GM12873 (cell line): Measurements from ENCODE around the gene ABRAXAS1.

Source experiments
- TF ChIP-seq, protein P1 (sequence below): IDR thresholded peaks from 2 replicates; pipeline ENCODE4 v1.5.1; 2012; ENCODE audit warnings: low read depth, mild to moderate bottlenecking, moderate library complexity, low read length, control low read depth; ENCODE audit not compliant: insufficient read depth; ENCODE audit errors: missing control alignments

The ABRAXAS1 gene

DNA sequence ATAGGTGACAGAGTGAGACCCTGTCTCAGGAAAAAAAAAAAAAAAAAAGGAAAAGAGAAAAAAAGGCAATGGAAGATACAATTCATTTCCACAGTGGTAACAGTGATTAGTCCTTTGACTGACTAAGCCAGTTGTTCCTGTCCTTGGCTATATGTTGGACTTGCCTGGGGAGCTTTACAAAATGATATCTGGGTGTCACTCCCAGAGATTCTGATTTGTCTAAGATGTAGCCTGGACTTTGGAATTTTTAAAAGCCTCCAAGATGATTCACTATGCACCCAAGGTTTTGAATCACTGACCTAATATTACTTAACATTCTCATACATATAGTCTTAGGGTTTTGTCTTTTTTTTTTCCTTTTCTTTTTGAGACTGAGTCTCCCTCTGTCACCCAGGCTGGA is 46.2 kb downstream of the ABRAXAS1 start:
- TF ChIP-seq, protein P1, sequence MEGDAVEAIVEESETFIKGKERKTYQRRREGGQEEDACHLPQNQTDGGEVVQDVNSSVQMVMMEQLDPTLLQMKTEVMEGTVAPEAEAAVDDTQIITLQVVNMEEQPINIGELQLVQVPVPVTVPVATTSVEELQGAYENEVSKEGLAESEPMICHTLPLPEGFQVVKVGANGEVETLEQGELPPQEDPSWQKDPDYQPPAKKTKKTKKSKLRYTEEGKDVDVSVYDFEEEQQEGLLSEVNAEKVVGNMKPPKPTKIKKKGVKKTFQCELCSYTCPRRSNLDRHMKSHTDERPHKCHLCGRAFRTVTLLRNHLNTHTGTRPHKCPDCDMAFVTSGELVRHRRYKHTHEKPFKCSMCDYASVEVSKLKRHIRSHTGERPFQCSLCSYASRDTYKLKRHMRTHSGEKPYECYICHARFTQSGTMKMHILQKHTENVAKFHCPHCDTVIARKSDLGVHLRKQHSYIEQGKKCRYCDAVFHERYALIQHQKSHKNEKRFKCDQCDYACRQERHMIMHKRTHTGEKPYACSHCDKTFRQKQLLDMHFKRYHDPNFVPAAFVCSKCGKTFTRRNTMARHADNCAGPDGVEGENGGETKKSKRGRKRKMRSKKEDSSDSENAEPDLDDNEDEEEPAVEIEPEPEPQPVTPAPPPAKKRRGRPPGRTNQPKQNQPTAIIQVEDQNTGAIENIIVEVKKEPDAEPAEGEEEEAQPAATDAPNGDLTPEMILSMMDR, result no peak

DNA sequence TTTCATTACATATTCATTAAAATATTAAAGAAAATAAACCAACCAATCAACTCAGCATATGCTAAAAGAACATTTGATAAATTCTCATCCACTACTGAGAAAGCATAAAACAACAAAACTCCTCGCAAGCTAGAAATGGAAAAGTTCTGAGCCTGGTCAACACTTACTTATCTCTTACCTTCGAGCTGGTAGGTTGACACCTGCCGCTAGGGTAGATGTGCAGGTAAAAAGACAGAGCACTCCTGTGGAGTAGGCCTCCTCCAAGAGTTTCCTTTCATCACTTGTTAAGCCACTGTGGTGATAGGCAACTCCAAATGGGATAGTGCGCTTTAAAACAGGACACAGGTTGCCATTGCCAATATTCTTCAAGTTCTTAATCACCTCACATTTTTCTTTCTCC is 48.2 kb downstream of the ABRAXAS1 start:
- TF ChIP-seq, protein P1, result no peak

DNA sequence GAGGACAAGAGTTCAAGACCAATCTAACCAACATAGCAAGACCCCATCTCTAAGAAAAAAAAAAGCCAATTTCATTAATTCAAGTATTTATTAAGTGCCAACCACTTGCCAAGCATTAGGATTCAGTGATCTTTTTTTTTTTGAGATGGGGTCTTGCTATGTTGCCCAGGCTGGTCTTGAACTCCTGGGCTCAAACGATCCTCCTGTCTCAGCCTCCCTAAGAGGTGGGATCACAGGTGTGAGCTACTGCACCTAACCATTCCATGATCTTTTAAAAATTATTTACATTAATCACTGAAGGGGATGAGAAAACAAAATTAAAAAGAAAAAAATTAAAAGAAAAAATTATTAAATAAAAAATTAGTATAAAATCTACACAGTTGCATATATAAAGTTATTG is 53.7 kb downstream of the ABRAXAS1 start:
- TF ChIP-seq, protein P1, result no peak

DNA sequence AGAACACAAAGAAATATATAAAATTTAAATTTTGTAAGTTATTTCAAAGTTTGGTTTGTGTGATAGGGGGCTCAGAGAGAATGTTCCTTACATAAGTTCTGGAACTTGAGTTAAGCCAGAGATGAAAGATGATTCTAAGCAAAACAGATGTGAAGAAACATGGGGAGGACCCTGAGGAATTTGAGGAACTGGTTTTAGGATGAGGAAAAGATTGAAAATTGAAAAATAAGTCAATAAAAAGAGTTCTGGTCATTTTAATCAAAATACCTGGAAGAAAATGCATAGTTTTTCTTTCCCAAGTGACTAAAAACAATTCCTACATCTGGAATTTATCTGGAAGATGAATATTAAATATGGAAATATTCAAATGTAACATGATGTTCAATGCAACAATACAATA is 66.7 kb downstream of the ABRAXAS1 start:
- TF ChIP-seq, protein P1, result no peak

DNA sequence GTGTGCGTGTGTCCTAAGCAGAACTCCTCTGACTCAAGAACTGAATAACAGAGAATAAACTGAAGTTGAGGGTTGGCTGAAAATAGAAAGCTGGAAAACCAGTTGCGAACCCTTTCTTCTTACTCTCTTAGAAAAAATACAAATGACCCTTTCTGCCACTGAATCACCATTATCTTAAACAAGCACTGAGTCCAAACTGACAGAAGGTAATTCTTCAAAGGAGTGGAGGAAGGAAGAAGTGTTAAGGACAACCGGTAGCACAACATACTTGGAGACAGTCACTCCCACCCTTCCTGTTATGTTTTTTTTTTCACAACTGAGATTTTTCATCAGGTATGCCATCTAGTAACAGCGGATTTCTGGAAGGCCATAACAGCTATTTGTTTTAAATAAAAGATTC is 67.3 kb downstream of the ABRAXAS1 start:
- TF ChIP-seq, protein P1, result no peak

DNA sequence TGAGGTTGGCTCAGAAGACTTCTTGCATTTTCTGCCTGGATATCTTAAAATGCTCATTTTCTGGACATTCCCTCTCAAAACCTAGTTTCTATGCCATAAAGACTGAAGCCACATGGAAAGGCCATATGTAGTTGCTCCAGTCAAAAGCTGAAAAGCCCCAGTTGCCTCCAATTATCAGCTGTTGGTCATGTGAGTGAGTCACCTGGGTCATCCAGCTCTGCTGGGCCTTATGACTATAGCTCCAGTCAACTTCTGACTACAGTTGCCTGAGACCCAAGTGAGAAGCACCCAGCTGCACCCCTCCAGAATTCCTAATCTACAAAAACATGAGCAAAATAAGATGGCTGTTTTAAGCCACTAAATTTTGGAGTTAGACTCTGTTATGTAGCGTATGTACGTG is 71.2 kb downstream of the ABRAXAS1 start:
- TF ChIP-seq, protein P1, result no peak
